HepG2 (cell line): ENCODE results near the gene CKLF. TPM values are rescaled to one million over a fixed set of nuclear protein-coding genes. Genes with fewer than 3 reads are reported as not detected.

Experiments used
- ATF1 ChIP-seq: IDR thresholded peaks from 2 replicates; pipeline ENCODE4 v1.6.1; 2016; ENCODE audit warnings: mild to moderate bottlenecking, control low read depth
- BRCA1 ChIP-seq: sonication (generic); formaldehyde crosslinking; IDR thresholded peaks from 2 replicates; pipeline ENCODE4 v1.4.0; 2020; ENCODE audit warnings: missing genetic modification reagents
- CHD4 ChIP-seq: fragments of 200-600 bp; sonication (generic); IDR thresholded peaks from 2 replicates; pipeline ENCODE4 v1.7.0; 2017; ENCODE audit warnings: mild to moderate bottlenecking, low read length, borderline replicate concordance
- GLI4 ChIP-seq: sonication (generic); formaldehyde crosslinking; IDR thresholded peaks from 2 replicates; pipeline ENCODE4 v1.5.1; 2020; ENCODE audit warnings: missing genetic modification reagents, mild to moderate bottlenecking, moderate library complexity, borderline replicate concordance
- GTF3A ChIP-seq: sonication (generic); formaldehyde crosslinking; conservative IDR thresholded peaks from 2 replicates; pipeline ENCODE4 v1.4.0; 2020; ENCODE audit warnings: mild to moderate bottlenecking, missing genetic modification reagents
- HMG20B ChIP-seq: conservative IDR thresholded peaks from 2 replicates; pipeline ENCODE4 v1.6.1; 2016; ENCODE audit warnings: missing genetic modification reagents, missing compliant biosample characterization
- MAZ ChIP-seq, 2 experiments: sonication (generic) in 1 of 2; formaldehyde crosslinking in 1 of 2; IDR thresholded peaks; 2 replicates each; pipeline versions ENCODE4 v1.5.0 to v1.6.1; 2012 to 2020; ENCODE audit warnings: low read depth in 2 of 2, mild to moderate bottlenecking in 2 of 2, borderline replicate concordance in 1 of 2, improper control_type of control experiment in 1 of 2, low read length in 1 of 2, missing genetic modification reagents in 1 of 2, moderate library complexity in 1 of 2
- MEIS2 ChIP-seq: sonication (generic); formaldehyde crosslinking; IDR thresholded peaks from 2 replicates; pipeline ENCODE4 v1.9.0; 2021; ENCODE audit warnings: mild to moderate bottlenecking, missing genetic modification reagents
- SNAPC2 ChIP-seq: sonication (generic); formaldehyde crosslinking; IDR thresholded peaks from 2 replicates; pipeline ENCODE4 v1.8.1; 2022; ENCODE audit warnings: mild to moderate bottlenecking, missing genetic modification reagents
- ZBTB20 ChIP-seq: sonication (generic); formaldehyde crosslinking; IDR thresholded peaks from 2 replicates; pipeline ENCODE4 v1.8.1; 2023; ENCODE audit warnings: missing genetic modification reagents, low read depth, mild to moderate bottlenecking, borderline replicate concordance
- ZBTB38 ChIP-seq: sonication (generic); formaldehyde crosslinking; IDR thresholded peaks from 2 replicates; pipeline ENCODE4 v1.5.1; 2020; ENCODE audit warnings: mild to moderate bottlenecking, missing genetic modification reagents
- ZNF225 ChIP-seq: sonication (generic); formaldehyde crosslinking; IDR thresholded peaks from 2 replicates; pipeline ENCODE4 v1.4.0; 2020; ENCODE audit warnings: mild to moderate bottlenecking, missing genetic modification reagents
- ZNF263 ChIP-seq: sonication (generic); formaldehyde crosslinking; IDR thresholded peaks from 2 replicates; pipeline ENCODE4 v1.4.0; 2020; ENCODE audit warnings: missing genetic modification reagents
- ZNF556 ChIP-seq: sonication (generic); formaldehyde crosslinking; IDR thresholded peaks from 2 replicates; pipeline ENCODE4 v1.4.0; 2020; ENCODE audit warnings: mild to moderate bottlenecking, missing genetic modification reagents, borderline replicate concordance
- ZNF557 ChIP-seq: sonication (generic); formaldehyde crosslinking; IDR thresholded peaks from 2 replicates; pipeline ENCODE4 v1.4.0; 2020; ENCODE audit warnings: missing genetic modification reagents
- ZNF678 ChIP-seq: sonication (generic); formaldehyde crosslinking; IDR thresholded peaks from 2 replicates; pipeline ENCODE4 v1.4.0; 2020; ENCODE audit warnings: mild to moderate bottlenecking, missing genetic modification reagents
- ZNF709 ChIP-seq: sonication (generic); formaldehyde crosslinking; IDR thresholded peaks from 2 replicates; pipeline ENCODE4 v1.5.0; 2020; ENCODE audit warnings: mild to moderate bottlenecking, missing genetic modification reagents
- ZNF768 ChIP-seq: sonication (generic); formaldehyde crosslinking; IDR thresholded peaks from 2 replicates; pipeline ENCODE4 v1.4.0; 2020; ENCODE audit warnings: missing genetic modification reagents
- ZNF841 ChIP-seq: sonication (generic); formaldehyde crosslinking; IDR thresholded peaks from 2 replicates; pipeline ENCODE4 v1.8.1; 2023; ENCODE audit warnings: missing genetic modification reagents, borderline replicate concordance
- polyA plus RNA-seq, 8 experiments: library from polyadenylated mRNA; depleted of rRNA in 3 of 8; stranded (reverse) in 7 of 8; unstranded in 1 of 8; fragments of >200 nt; fragmentation: Illumina TruSeq in 4 of 8; extraction: Trizol in 4 of 8; gene quantifications; 2 replicates each; pipeline versions ENCODE4 v1.2.1 to v1.2.3, GENCODE V29; 2011 to 2016; ENCODE audit warnings: low read depth in 4 of 8, missing spikeins in 1 of 8, mixed read lengths in 1 of 8; ENCODE audit not compliant: insufficient read depth in 1 of 8
- total RNA-seq, 5 experiments: library from RNA; depleted of rRNA; stranded (reverse); fragments of >200 nt; fragmentation: Illumina TruSeq; extraction: Trizol; gene quantifications; 2 replicates each; pipeline ENCODE4 v1.2.3, GENCODE V29; 2016; ENCODE audit warnings: low read depth in 1 of 5
- TF ChIP-seq, protein P1 (sequence below): sonication (generic); formaldehyde crosslinking; IDR thresholded peaks from 2 replicates; pipeline ENCODE4 v1.4.0; 2020; ENCODE audit warnings: mild to moderate bottlenecking, missing genetic modification reagents
- TF ChIP-seq, protein P2 (sequence below): sonication (generic); formaldehyde crosslinking; IDR thresholded peaks from 2 replicates; pipeline ENCODE4 v1.5.0; 2020; ENCODE audit warnings: mild to moderate bottlenecking, low read depth, missing genetic modification reagents, borderline replicate concordance
- TF ChIP-seq, protein P3 (sequence below): sonication (generic); formaldehyde crosslinking; IDR thresholded peaks from 2 replicates; pipeline ENCODE4 v1.5.1; 2020; ENCODE audit warnings: missing genetic modification reagents, mild to moderate bottlenecking, borderline replicate concordance
- TF ChIP-seq, protein P4 (sequence below): sonication (generic); formaldehyde crosslinking; IDR thresholded peaks from 2 replicates; pipeline ENCODE4 v1.8.0; 2023; ENCODE audit warnings: mild to moderate bottlenecking, missing genetic modification reagents

Gene CKLF
- total and polyA plus RNA-seq, 2 of the 13 experiments (the other 11 are each of a cell fraction or from before 2014, with no cell fraction given): 120 to 167 TPM

DNA sequence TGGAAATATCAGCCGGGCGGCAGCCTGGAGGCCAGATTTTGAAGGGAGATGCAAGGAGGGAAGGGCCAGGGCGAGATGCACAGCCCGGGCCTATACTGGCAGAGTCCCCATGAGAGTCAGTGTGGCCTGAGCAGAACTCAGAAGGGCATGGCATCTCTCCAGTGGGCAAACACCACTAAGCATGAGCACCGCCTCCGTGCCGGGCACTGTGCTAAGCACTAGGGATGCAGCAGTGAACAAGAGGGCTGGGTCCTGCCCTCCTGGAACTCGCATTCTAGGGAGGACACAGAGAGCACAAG, 35.9 kb upstream of the CKLF start (continued):
- TF ChIP-seq, protein P1, sequence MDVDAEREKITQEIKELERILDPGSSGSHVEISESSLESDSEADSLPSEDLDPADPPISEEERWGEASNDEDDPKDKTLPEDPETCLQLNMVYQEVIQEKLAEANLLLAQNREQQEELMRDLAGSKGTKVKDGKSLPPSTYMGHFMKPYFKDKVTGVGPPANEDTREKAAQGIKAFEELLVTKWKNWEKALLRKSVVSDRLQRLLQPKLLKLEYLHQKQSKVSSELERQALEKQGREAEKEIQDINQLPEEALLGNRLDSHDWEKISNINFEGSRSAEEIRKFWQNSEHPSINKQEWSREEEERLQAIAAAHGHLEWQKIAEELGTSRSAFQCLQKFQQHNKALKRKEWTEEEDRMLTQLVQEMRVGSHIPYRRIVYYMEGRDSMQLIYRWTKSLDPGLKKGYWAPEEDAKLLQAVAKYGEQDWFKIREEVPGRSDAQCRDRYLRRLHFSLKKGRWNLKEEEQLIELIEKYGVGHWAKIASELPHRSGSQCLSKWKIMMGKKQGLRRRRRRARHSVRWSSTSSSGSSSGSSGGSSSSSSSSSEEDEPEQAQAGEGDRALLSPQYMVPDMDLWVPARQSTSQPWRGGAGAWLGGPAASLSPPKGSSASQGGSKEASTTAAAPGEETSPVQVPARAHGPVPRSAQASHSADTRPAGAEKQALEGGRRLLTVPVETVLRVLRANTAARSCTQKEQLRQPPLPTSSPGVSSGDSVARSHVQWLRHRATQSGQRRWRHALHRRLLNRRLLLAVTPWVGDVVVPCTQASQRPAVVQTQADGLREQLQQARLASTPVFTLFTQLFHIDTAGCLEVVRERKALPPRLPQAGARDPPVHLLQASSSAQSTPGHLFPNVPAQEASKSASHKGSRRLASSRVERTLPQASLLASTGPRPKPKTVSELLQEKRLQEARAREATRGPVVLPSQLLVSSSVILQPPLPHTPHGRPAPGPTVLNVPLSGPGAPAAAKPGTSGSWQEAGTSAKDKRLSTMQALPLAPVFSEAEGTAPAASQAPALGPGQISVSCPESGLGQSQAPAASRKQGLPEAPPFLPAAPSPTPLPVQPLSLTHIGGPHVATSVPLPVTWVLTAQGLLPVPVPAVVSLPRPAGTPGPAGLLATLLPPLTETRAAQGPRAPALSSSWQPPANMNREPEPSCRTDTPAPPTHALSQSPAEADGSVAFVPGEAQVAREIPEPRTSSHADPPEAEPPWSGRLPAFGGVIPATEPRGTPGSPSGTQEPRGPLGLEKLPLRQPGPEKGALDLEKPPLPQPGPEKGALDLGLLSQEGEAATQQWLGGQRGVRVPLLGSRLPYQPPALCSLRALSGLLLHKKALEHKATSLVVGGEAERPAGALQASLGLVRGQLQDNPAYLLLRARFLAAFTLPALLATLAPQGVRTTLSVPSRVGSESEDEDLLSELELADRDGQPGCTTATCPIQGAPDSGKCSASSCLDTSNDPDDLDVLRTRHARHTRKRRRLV: no peak
- TF ChIP-seq, protein P2, sequence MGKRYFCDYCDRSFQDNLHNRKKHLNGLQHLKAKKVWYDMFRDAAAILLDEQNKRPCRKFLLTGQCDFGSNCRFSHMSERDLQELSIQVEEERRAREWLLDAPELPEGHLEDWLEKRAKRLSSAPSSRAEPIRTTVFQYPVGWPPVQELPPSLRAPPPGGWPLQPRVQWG (CRISPR knock-in tag): no peak
- no peak for TF ChIP-seq ZNF678 (CRISPR knock-in tag)
- 0 out of 2 replicates have a peak, but pooled peaks have one; percentile 42 for TF ChIP-seq GLI4 (CRISPR knock-in tag)
- no peak for TF ChIP-seq ZNF556 (CRISPR knock-in tag)
- TF ChIP-seq MEIS2: no peak
- TF ChIP-seq ZBTB20 (CRISPR knock-in tag): peak; percentile 45; the same call in 1 of the 2 replicates
- no peak for TF ChIP-seq ZNF841 (CRISPR knock-in tag)
- TF ChIP-seq GTF3A (CRISPR knock-in tag): no peak
- no peak for TF ChIP-seq HMG20B
- TF ChIP-seq ZNF225 (CRISPR knock-in tag): peak; percentile 39
- TF ChIP-seq ZBTB38 (CRISPR knock-in tag): peak; percentile 7; the same call in 1 of the 2 replicates
- TF ChIP-seq BRCA1: no peak
- TF ChIP-seq CHD4: peak; percentile 63; the same call in 1 of the 2 replicates
- no peak for TF ChIP-seq ATF1 (CRISPR knock-in tag)
- 0 out of 2 replicates have a peak, but pooled peaks have one; percentile 44 for TF ChIP-seq ZNF263 (CRISPR knock-in tag)
- TF ChIP-seq ZNF768 (CRISPR knock-in tag): peak; percentile 70
- 0 out of 2 replicates have a peak, but pooled peaks have one; percentile 0 for TF ChIP-seq ZNF557 (CRISPR knock-in tag)
- TF ChIP-seq, protein P3, sequence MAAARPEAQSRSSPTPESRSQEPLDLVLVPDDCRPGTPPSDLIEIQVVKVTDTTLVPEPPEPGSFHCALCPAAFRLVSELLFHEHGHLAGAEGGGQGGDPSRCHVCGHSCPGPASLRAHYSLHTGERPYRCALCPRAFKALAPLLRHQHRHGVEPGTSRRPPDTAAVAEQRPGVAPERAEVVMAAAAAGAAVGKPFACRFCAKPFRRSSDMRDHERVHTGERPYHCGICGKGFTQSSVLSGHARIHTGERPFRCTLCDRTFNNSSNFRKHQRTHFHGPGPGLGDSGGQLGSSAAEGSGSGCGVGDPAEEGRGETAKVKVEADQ (CRISPR knock-in tag): 0 out of 2 replicates have a peak, but pooled peaks have one; percentile 26
- TF ChIP-seq SNAPC2 (CRISPR knock-in tag): peak; percentile 20; the same call in 1 of the 2 replicates
- TF ChIP-seq ZNF709: 0 out of 2 replicates have a peak, but pooled peaks have one; percentile 16
- TF ChIP-seq, protein P4, sequence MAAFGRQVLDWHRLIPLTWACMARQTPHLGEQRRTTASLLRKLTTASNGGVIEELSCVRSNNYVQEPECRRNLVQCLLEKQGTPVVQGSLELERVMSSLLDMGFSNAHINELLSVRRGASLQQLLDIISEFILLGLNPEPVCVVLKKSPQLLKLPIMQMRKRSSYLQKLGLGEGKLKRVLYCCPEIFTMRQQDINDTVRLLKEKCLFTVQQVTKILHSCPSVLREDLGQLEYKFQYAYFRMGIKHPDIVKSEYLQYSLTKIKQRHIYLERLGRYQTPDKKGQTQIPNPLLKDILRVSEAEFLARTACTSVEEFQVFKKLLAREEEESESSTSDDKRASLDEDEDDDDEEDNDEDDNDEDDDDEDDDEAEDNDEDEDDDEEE (CRISPR knock-in tag): peak; percentile 79; the same call in 1 of the 2 replicates
- TF ChIP-seq MAZ (IDR thresholded peaks at IDR 0.05; ENCODE audit: borderline replicate concordance, low read depth, low read length): no peak
- no peak for TF ChIP-seq MAZ (CRISPR knock-in tag; IDR thresholded peaks at IDR 0.05; ENCODE audit: low read depth)
